Nephron progenitor cell (in vitro differentiated cells): ENCODE data around the gene TXNRD3.
"Not testable (repeated sequence)": the region's sequence is repeated elsewhere in the genome, so short reads cannot be mapped to it uniquely, and the experiment has no call there.

ENCODE experiments used
- DNase-seq: peaks from one replicate; pipeline ENCODE4 v3.0.0; 2021
- H3K27ac Mint-ChIP-seq: 2 replicates; pipeline ENCODE4 v1.8.0; 2021; ENCODE audit warnings: mild to moderate bottlenecking, moderate library complexity, mixed read lengths
- H3K27me3 Mint-ChIP-seq: 2 replicates; pipeline ENCODE4 v1.8.0; 2021; ENCODE audit warnings: mild to moderate bottlenecking, low read depth, mixed read lengths; ENCODE audit not compliant: poor library complexity
- H3K36me3 Mint-ChIP-seq: 2 replicates; pipeline ENCODE4 v1.8.0; 2021; ENCODE audit warnings: low read depth, mixed read lengths
- H3K4me1 Mint-ChIP-seq: 2 replicates; pipeline ENCODE4 v1.8.0; 2021; ENCODE audit warnings: mixed read lengths
- H3K4me3 Mint-ChIP-seq: 2 replicates; pipeline ENCODE4 v1.8.0; 2021; ENCODE audit warnings: mild to moderate bottlenecking, moderate library complexity, mixed read lengths
- H3K9me3 Mint-ChIP-seq: 2 replicates; pipeline ENCODE4 v1.8.0; 2021; ENCODE audit warnings: mild to moderate bottlenecking, moderate library complexity, mixed read lengths
- TF ChIP-seq, protein P1 (sequence below): fragments of 200-600 bp; sonication (generic); IDR thresholded peaks from 2 replicates; pipeline ENCODE4 v1.5.0; 2021; ENCODE audit warnings: antibody characterized with exemption

TXNRD3 gene

DNA sequence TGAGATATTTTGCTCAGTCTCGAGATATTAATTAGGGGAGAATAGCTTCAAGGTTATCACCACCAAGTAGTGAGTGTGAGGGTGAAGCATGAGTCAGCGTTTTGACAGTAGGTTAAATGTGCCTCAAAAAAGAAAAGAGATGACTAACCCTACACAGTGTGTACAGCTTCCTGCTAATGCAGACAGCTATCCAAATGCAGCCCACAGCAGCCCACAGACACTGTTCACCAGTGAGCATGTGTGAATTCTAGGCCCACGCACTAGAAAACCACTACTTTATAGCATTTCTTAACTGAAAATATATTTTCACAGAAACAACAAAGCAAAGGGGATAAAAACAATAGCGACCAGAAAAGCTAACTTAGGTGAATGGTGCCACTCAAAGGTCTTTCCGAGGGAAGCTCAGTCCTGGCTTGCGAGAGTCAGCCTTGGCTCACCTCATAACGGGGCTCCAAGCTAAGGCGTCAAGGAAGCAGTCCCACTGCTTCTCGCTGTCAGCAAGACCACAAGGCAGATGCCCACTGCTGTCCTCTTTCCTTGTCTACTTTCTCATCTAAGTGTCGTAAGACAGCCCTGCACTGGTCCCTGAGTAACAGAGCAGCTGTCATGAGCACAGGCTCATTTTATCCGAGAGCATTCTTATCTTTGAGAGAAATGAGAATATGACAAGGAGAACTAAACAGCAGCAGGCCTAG, 47.6 kb downstream of the TXNRD3 start:
- Mint-ChIP-seq H3K27ac (no peak overlapping the region), H3K27me3 (no peaks in the 10 kb centered on the region), H3K4me3 (no peak overlapping the region), H3K9me3 (no peaks in the 10 kb centered on the region), H3K4me1 (no peaks in the 10 kb centered on the region), H3K36me3 (peaks cover 59% of the 10 kb centered on the region)
- TF ChIP-seq, protein P1, sequence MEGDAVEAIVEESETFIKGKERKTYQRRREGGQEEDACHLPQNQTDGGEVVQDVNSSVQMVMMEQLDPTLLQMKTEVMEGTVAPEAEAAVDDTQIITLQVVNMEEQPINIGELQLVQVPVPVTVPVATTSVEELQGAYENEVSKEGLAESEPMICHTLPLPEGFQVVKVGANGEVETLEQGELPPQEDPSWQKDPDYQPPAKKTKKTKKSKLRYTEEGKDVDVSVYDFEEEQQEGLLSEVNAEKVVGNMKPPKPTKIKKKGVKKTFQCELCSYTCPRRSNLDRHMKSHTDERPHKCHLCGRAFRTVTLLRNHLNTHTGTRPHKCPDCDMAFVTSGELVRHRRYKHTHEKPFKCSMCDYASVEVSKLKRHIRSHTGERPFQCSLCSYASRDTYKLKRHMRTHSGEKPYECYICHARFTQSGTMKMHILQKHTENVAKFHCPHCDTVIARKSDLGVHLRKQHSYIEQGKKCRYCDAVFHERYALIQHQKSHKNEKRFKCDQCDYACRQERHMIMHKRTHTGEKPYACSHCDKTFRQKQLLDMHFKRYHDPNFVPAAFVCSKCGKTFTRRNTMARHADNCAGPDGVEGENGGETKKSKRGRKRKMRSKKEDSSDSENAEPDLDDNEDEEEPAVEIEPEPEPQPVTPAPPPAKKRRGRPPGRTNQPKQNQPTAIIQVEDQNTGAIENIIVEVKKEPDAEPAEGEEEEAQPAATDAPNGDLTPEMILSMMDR, result no peak
- DNase-seq, result no peak

DNA sequence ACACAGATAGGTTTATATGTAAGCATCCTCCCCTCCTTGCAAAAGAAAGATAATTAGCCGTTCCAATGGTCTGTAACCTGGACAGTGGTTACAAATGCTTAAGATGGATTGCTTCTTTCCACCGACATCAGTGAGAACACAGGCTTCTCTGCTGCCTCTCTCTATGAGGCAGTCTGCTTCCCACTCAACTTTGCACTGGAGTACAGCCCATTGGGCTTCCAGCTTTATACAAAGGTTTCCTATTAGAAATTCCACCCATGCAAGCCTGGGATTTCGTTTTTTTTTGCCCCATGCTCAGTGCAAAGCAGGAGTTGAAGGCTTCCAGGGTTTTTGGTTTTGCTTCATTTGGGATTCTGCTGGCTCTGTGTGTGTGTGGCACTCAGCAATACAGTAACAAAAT, 48.9 kb downstream of the TXNRD3 start:
- Mint-ChIP-seq H3K27ac (no peak overlapping the region), H3K4me3 (no peak overlapping the region), H3K4me1 (no peaks in the 10 kb centered on the region), H3K27me3 (peaks cover 3% of the 10 kb centered on the region), H3K36me3 (peaks cover 62% of the 10 kb centered on the region), H3K9me3 (no peaks in the 10 kb centered on the region)
- TF ChIP-seq, protein P1, result no peak
- DNase-seq, result no peak

DNA sequence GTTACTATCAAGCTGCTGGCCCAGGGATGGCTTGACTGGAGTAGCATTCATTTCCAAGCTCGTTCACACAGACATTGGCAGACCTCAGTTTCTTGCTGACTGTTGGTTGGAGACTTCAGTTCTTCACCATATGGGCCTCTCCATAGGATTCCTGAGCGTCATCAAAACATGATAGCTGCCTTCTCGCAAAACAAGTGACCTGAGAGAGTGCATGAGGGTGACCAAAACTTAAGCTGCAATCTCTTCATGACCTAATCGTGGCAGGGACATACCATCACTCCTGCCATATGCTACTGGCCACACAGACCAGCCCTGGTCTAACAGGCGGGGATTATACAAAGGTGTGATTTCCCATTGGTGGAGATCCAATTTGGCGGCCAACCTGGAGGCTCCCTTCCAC, 50.2 kb downstream of the TXNRD3 start:
- H3K4me1 Mint-ChIP-seq, result no peaks in the 10 kb centered on the region

DNA sequence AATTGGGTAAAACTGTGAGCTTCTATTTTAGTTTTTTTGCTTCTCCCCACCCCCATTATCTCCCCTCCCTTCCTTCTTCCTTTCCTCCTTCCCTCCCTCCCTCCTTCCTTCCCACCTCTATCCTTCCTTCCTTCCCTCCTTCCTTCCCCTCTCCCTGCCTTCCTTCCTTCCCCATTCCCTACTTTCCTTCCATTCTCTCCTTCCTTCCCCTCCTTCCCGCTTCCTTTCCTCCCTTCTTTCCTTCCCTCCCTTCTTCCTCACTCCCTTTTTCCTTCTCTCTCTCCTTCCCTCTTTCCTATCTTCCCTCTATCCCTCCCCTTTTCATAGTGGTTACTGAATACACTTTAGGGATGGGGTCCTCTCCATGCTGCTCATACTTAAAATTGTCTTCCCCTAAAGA, 55.8 kb downstream of the TXNRD3 start:
- H3K27me3 Mint-ChIP-seq, result peaks cover 10% of the 10 kb centered on the region
- TF ChIP-seq, protein P1, result no peak

More for the DNA sequence above, 50.2 kb downstream of the TXNRD3 start:
- no peaks in the 10 kb centered on the region for H3K9me3 Mint-ChIP-seq
- DNase-seq, result no peak
- no peak overlapping the region for H3K4me3 Mint-ChIP-seq
- H3K27ac Mint-ChIP-seq, result no peak overlapping the region
- H3K36me3 Mint-ChIP-seq, result peaks cover 56% of the 10 kb centered on the region
- H3K27me3 Mint-ChIP-seq, result peaks cover 3% of the 10 kb centered on the region
- TF ChIP-seq, protein P1, result no peak

DNA sequence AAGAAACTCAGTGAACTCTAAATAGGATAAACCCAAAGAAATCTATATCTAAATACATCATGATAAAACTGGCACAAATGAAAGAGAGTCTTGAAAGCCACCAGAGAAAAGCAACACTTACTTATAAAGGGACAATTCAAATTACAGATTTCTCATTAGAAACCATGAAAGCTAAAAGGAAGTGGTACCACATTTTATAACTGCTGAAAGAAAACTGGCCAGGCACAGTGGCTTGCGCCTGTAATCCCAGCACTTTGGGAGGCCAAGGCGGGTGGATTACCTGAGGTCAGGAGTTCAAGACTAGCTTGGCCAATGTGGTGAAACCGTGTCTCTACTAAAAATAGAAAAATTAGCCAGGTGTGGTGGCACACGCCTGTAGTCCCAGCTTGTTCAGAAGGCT, 59.4 kb downstream of the TXNRD3 start:
- peaks cover 36% of the 10 kb centered on the region for H3K36me3 Mint-ChIP-seq
- not testable (repeated sequence) for H3K4me3 Mint-ChIP-seq, DNase-seq, H3K4me1 Mint-ChIP-seq, H3K27me3 Mint-ChIP-seq, H3K27ac Mint-ChIP-seq
- peaks cover 63% of the 10 kb centered on the region for H3K9me3 Mint-ChIP-seq

More for the DNA sequence above, 55.8 kb downstream of the TXNRD3 start:
- Mint-ChIP-seq H3K27ac (no peak overlapping the region), H3K4me3 (no peak overlapping the region), H3K36me3 (peaks cover 38% of the 10 kb centered on the region), H3K4me1 (no peaks in the 10 kb centered on the region), H3K9me3 (peaks cover 32% of the 10 kb centered on the region)
- DNase-seq, result no peak

DNA sequence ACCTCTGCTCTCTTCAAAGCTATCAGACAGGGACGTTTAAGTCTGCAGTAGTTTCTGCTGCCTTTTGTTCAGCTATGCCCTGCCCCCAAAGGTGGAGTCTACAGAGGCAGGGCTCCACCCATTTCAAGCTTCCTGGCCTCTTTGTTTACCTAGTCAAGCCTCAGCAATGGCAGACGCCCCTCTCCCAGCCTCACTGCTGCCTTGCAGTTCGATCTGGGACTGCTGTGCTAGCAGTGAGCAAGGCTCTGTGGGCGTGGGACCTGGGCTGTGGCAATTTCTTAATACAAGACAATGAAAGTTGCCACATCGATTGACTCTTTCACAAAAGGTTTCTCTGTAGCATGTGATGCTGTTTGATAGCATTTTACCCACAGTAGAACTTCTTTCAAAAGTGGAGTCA, 63.4 kb downstream of the TXNRD3 start:
- Mint-ChIP-seq H3K27me3 (peaks cover 12% of the 10 kb centered on the region), H3K9me3 (peaks cover 91% of the 10 kb centered on the region), H3K36me3 (peaks cover 35% of the 10 kb centered on the region)
- DNase-seq, H3K4me3 Mint-ChIP-seq, H3K27ac Mint-ChIP-seq, H3K4me1 Mint-ChIP-seq: not testable (repeated sequence)

DNA sequence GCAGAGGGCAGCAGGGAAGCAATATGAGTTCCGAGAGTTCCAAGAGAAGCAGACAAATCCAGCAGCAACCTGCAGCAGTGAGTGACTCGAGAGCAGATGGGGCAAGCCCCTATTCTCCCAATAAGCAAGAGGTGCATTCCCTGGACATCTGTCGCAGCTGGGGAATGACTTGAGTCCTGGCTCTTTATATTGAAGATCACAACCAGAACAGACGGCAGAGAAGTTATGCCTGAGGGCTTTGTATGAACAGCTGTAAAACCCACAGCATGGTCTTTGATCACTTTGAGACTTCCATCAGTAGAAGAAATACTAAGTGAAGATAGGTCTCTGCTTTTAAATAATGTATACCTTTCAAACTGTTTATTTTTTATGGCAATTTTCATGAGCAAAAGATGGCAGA, 72.6 kb downstream of the TXNRD3 start:
- TF ChIP-seq, protein P1, result no peak
- H3K4me3 Mint-ChIP-seq, result no peak overlapping the region
- H3K4me1 Mint-ChIP-seq, result peaks cover 10% of the 10 kb centered on the region
- no peak overlapping the region for H3K27ac Mint-ChIP-seq
- H3K36me3 Mint-ChIP-seq, result peaks cover 20% of the 10 kb centered on the region
- H3K27me3 Mint-ChIP-seq, result peaks cover 16% of the 10 kb centered on the region
- H3K9me3 Mint-ChIP-seq, result peaks cover 29% of the 10 kb centered on the region
- no peak for DNase-seq
